GM10266 (cell line): ENCODE data around the gene CCM2.

Experiments
- DNase-seq: peaks from one replicate; pipeline ENCODE4 v3.0.0; 2012; ENCODE audit errors: extremely low spot score
- CTCF ChIP-seq: IDR thresholded peaks from 2 replicates; pipeline ENCODE4 v1.5.1; 2012; ENCODE audit warnings: mild to moderate bottlenecking, low read depth; ENCODE audit not compliant: control insufficient read depth, insufficient read depth; ENCODE audit errors: missing control alignments

Gene CCM2

DNA sequence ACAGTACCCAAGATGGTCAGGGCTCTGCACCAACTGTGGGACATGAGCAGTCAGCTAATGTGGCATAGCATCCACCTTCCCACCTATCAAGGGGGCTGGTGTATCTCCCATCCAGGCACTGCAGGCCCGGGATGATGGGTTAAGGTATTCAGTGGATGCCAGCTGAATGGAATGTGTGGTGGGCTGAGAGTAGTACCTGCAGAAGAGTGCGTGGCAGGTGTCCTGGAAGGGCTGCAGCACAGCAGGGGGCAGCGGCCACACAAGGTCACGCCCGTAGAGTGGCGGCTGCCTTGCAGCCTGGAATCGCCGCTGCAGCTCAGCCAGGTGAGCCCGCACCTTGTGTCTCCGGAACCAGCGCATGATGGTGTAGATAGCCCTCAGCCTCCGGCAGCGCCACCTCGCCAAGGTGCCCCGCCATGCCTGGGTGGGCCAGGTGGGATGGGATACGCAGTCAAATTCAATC, 34.5 kb upstream of the CCM2 start:
- no peak for TF ChIP-seq CTCF
- DNase-seq, result no peak

DNA sequence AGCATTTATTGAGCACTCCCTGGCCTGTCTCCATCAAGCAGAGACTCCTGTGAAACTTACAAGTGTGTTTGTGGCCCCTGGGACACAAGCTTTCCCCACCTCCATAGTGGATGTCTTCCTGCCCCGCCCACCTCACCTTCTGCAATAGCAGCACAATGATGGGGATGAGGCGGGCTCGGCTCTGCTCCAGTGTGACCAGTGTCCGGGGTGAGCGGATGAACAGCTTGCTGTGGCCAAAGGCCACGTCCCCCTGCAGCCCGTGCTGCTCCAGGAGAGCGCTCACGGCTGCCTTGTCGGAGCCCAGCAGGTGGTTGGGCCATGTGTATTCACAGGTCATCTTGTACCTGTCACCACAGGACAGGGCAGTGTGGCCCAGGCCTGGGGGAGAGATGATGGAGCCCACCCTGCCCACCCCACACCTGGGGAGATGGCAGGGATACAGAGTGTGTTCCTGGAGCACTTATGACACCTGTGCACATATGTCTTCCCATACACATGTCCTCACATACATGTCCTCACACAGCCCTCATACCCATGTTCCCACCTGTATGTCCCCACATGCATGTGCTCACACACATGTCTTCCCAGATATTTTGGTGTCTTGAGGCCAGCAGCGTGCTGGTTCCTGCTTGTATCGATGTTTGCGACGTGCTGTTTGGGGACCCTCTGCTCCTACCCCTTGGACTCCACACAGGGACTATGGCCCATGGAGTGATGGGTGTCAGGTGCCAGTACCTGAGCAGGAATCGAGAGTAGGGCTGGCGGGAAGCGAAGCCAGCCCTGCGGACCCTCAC, 33.9 kb upstream of the CCM2 start:
- no peak for DNase-seq
- no peak for TF ChIP-seq CTCF

GRCh38 chr7:44966731-44967538, 33.1 kb upstream of the CCM2 start:
- TF ChIP-seq CTCF, result no peak
- no peak for DNase-seq

DNA sequence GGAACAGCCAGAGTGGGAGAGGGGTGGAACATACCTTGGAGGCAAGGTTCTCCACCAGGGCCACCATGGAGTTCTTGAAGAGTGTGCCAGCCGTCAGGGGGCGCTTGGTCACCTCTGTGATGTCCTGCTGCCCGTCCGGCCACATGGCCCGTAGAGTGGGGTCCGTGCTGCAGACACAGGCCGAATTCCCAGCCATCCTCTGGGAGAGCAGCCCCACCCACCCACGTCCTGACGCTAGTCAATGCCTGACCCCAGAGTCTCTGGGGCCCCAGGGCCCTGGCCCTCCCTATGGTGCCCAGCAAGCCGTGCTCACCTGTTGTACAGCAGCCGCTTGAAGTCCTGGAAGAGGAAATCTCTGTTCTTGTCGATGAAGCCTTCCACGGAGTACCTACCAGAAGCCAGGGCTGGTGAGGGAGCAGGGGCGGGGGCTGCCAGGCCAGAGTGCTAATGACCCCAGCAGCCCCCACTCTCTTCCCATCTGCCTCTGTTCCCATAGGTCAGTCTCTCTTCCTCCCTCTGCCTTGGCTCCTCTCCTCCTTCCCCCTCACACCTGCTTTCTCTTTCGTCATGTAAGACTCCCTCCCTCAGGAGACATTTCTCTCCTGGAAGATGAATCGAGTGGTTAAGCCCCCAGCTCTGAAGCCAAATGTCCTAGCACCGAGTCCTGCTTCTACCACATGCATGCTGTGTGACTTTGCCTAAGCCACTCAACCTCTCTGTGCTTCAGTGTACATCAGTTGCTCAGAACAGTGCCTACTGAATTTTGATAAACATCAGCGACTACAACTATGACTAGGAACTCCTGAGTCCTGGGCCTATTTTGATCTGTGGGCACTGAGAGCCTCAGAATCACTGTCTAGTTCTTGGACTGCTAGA, 32.2 kb upstream of the CCM2 start:
- no peak for DNase-seq
- TF ChIP-seq CTCF, result no peak

DNA sequence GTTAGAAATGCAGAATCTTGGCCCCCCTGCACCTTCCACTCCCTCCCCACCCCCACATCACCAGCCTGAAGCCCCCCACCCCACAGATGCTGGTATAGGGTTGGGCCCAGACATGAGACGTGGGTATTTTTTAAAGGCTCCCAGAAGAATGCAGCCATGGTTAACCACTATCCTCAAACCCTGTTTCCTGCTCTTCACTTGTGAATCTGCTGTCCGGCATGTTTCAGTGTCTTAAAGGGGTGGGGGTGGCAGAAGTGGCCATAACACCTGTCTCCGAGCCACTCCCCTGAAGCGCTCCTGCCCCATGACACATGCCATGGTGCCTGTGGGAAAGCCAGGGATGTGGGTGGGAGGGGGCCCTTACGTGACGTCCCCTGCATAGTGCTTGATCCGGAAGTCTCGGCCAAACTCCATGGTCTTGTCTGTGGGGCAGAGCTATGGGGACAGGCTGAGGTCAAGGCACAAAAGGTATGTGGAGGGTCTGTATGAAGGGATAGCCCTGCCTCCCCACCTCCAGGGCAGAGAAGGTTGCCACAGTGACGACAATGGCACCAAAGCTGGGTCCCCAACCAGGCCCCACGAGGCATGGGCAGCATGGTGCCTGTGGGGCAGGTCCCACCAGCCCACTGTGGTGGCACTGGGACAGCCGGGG, 30.8 kb upstream of the CCM2 start:
- no peak for DNase-seq

More for the DNA sequence above, 30.8 kb upstream of the CCM2 start:
- no peak for TF ChIP-seq CTCF
